ENCODE results near the gene SLX9. TPM values are rescaled to one million over a fixed set of nuclear protein-coding genes. Genes with fewer than 3 reads are reported as not detected.

Gene SLX9
- total and polyA plus RNA-seq, 2 donors (not counting 3 experiments of a cell fraction or from before 2014, with no cell fraction given), result 27.0 to 50.6 TPM

DNA sequence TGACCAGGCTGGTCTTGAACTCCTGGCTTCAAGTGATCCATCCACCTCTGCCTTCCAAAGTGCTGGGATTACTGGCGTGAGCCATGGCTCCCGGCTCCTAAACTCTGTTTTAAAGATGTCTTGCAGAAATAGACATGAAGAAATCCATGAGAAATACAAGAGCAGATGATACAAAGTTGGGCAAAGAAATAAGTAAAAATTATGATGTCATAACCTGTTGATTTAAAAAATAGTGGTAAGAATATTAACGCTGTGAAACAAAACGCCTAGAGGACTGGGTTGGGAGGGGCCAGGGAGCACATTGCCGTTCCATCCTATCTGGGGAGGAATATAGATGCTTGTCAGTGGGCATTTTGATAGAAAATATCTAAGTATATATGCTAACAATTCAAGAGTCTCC, 17.9 kb upstream of the SLX9 start:
- H3K9me1 ChIP-seq (replicated peaks; ENCODE audit: control insufficient read depth, extremely low read depth, insufficient read depth, low read length), result no peaks in the 10 kb centered on the region
- no peak for FAIRE-seq
- peaks cover 11% of the 10 kb centered on the region for H3K4me1 ChIP-seq (ENCODE audit: control insufficient read depth, extremely low read depth, insufficient read depth, low read length)
- no peaks in the 10 kb centered on the region for H3K9me3 ChIP-seq (replicated peaks; ENCODE audit: control insufficient read depth, insufficient read depth, low read length)
- no peak overlapping the region for H2AFZ ChIP-seq (ENCODE audit: low read depth, low read length)
- no TSS peak for BruUV-seq (replicated peaks)
- no peaks in the 10 kb centered on the region for H4K20me1 ChIP-seq (replicated peaks; ENCODE audit: control insufficient read depth, extremely low read depth, insufficient read depth, low read length)
- H3K27ac ChIP-seq (ENCODE audit: insufficient read depth, low read depth, low read length), result no peak overlapping the region
- intact Hi-C loops (cut with micrococcal nuclease), result no loop called here
- no peak for DNase-seq (ENCODE audit: low read depth, low spot score)
- H3K36me3 ChIP-seq (ENCODE audit: control insufficient read depth in 2 of 2, extremely low read depth in 1 of 2, insufficient read depth in 2 of 2, low read length in 2 of 2), result no peaks in the 10 kb centered on the region
- CTCF ChIA-PET, result no interaction called here
- H3K9ac ChIP-seq (replicated peaks; ENCODE audit: extremely low read depth, insufficient read depth, low read length), result no peak overlapping the region
- H3K4me3 ChIP-seq (replicated peaks in 1 of 3; ENCODE audit: insufficient read depth in 1 of 3, low read depth in 1 of 3, low read length in 3 of 3), result no peak overlapping the region
- no peaks in the 10 kb centered on the region for H3K79me2 ChIP-seq (ENCODE audit: control insufficient read depth, insufficient read depth, low read length)
- H3K4me2 ChIP-seq (ENCODE audit: insufficient read depth, low read length), result no peak overlapping the region
- peaks cover 5 to 8% of the 10 kb centered on the region in 2 experiments for H3K27me3 ChIP-seq (ENCODE audit: control insufficient read depth in 2 of 2, insufficient read depth in 2 of 2, low read length in 2 of 2)
- dilution Hi-C loops (cut with MboI; ENCODE audit: extremely low pct_ligation_motif_present, low sequenced_read_pairs), result no loop called here
- POLR2A ChIA-PET, result no interaction called here
- TF ChIP-seq EZH2 (IDR thresholded peaks at IDR 0.05; ENCODE audit: borderline replicate concordance, low read depth, low read length, severe bottlenecking), result no peak
- no peak for TF ChIP-seq FOS (IDR thresholded peaks at IDR 0.05; ENCODE audit: borderline replicate concordance, insufficient read depth, low read length)
- TF ChIP-seq GATA2 (IDR thresholded peaks at IDR 0.05; ENCODE audit: insufficient read depth, insufficient read length, low read depth, low read length), result no peak
- TF ChIP-seq, protein P1, sequence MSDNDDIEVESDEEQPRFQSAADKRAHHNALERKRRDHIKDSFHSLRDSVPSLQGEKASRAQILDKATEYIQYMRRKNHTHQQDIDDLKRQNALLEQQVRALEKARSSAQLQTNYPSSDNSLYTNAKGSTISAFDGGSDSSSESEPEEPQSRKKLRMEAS (IDR thresholded peaks at IDR 0.05; ENCODE audit: insufficient read depth, insufficient read length), result no peak
- no peak for TF ChIP-seq POLR2AphosphoS5 (IDR thresholded peaks at IDR 0.05; ENCODE audit: insufficient read depth, low read depth, low read length)
- no peak for TF ChIP-seq POLR2A (IDR thresholded peaks at IDR 0.05; ENCODE audit: low read depth, low read length)
- no peak for TF ChIP-seq JUN (IDR thresholded peaks at IDR 0.05; ENCODE audit: borderline replicate concordance, insufficient read depth, insufficient read length, low read depth)
- no peak for TF ChIP-seq MYC (IDR thresholded peaks at IDR 0.05; ENCODE audit: low read depth, low read length)
- TF ChIP-seq, protein P2, sequence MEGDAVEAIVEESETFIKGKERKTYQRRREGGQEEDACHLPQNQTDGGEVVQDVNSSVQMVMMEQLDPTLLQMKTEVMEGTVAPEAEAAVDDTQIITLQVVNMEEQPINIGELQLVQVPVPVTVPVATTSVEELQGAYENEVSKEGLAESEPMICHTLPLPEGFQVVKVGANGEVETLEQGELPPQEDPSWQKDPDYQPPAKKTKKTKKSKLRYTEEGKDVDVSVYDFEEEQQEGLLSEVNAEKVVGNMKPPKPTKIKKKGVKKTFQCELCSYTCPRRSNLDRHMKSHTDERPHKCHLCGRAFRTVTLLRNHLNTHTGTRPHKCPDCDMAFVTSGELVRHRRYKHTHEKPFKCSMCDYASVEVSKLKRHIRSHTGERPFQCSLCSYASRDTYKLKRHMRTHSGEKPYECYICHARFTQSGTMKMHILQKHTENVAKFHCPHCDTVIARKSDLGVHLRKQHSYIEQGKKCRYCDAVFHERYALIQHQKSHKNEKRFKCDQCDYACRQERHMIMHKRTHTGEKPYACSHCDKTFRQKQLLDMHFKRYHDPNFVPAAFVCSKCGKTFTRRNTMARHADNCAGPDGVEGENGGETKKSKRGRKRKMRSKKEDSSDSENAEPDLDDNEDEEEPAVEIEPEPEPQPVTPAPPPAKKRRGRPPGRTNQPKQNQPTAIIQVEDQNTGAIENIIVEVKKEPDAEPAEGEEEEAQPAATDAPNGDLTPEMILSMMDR (IDR thresholded peaks at IDR 0.05; ENCODE audit: extremely low read depth in 1 of 2, insufficient read depth in 1 of 2, low read depth in 1 of 2, low read length in 2 of 2), result no peak

All from endothelial cell of umbilical vein (primary cell).